HG03039 (cell line): ENCODE measurements around the gene NGEF.

Experiments used
- ATAC-seq: cut with Tn5 transposase; IDR thresholded peaks from one replicate; pipeline ENCODE4 v1.9.1; 2021; ENCODE audit warnings: mild to moderate bottlenecking, moderate library complexity; ENCODE audit not compliant: unreplicated experiment

The NGEF gene

GRCh38 chr2:233047206-233047605, 34.1 kb upstream of the NGEF start:
- no peak for ATAC-seq

GRCh38 chr2:233044974-233045605, 32.0 kb upstream of the NGEF start:
- ATAC-seq = no peak

GRCh38 chr2:233042549-233042948, 29.5 kb upstream of the NGEF start:
- no peak for ATAC-seq

- ATAC-seq = no peak
These were observed 28.8 kb upstream of the NGEF start for GRCh38 chr2:233041722-233042323.

- no peak for ATAC-seq
These were observed 27.5 kb upstream of the NGEF start for GRCh38 chr2:233040571-233040970.

- no peak for ATAC-seq
These were observed 26.9 kb upstream of the NGEF start for GRCh38 chr2:233039846-233040530.

- ATAC-seq = no peak
These were observed 26.3 kb upstream of the NGEF start for GRCh38 chr2:233039212-233039845.

- ATAC-seq = no peak
These were observed 24.0 kb upstream of the NGEF start for GRCh38 chr2:233037078-233037477.

GRCh38 chr2:233036162-233036838, 23.2 kb upstream of the NGEF start:
- no peak for ATAC-seq

- ATAC-seq = no peak
These were observed 22.5 kb upstream of the NGEF start for GRCh38 chr2:233035426-233036161.

- no peak for ATAC-seq
These were observed 21.2 kb upstream of the NGEF start for GRCh38 chr2:233034091-233034882.

- ATAC-seq = no peak
These were observed 20.6 kb upstream of the NGEF start for GRCh38 chr2:233033672-233034071.

- no peak for ATAC-seq
These were observed 19.7 kb upstream of the NGEF start, which contains the start of gene NEU2 for GRCh38 chr2:233032551-233033320. NEU2 (plus strand) TSS chr2:233032672; CDS start chr2:233032672, 0 bp downstream.

- ATAC-seq = no peak
These were observed 18.8 kb upstream of the NGEF start for GRCh38 chr2:233031556-233032500.

- ATAC-seq = no peak
These were observed 16.3 kb upstream of the NGEF start for GRCh38 chr2:233029321-233029720.

GRCh38 chr2:233026198-233026813, 13.2 kb upstream of the NGEF start:
- no peak for ATAC-seq

- ATAC-seq = no peak
These were observed 12.7 kb upstream of the NGEF start for GRCh38 chr2:233025706-233026105.
